ENCODE measurements around the gene KLHL1.

- no peak for TF ChIP-seq CTCF (IDR thresholded peaks at IDR 0.05)
- no peak for TF ChIP-seq POLR2A (IDR thresholded peaks at IDR 0.05)
Observed at GRCh38 chr13:69677343-69677742, 430.9 kb downstream of the KLHL1 start.

Measured in adrenal gland (tissue), 5 donors.